ENCODE data around the gene SAMD9.
A peak's percentile ranks its signal among the peaks of the same experiment; 100 is the strongest.
"Not testable (repeated sequence)": the region's sequence is repeated elsewhere in the genome, so short reads cannot be mapped to it uniquely, and the experiment has no call there.

The SAMD9 gene

DNA sequence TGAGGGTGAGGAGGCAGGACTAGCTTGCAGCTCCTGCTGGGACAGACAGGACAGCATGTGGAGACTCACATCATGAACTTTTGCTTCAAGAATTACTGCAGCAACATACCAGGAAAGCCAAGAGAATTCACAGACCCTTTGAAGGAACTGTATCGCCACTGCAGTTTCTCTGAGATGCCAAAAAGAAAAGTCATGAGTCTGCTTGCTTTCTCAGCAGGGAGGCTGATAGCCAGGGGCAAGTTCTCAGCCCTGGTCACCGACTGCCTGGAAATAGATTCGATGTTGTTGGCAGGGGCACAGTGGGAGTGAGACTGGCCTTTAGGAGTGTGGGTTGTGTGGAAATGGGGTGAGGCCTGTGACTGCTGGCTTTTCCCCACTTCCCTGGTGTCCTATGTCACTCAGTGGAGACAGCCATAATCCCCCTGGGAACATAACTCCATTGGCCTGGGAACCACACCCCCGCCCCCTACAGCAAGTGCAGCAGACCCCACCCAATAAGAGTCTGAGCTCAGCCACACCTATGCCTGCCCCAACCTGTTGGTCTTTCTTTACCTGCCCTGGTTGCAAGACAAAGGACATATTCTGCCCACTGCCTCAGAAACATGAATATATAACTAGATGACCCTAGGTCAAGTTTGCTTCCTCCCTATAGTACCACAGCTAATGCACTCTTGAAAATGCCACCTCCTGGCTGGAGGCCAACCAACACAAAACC, 1.6 kb upstream of the SAMD9 start:
- DNase-seq = no peak

- DNase-seq = no peak
Measured at GRCh38 chr7:93117327-93117726, 452 bp downstream of the SAMD9 start.

- DNase-seq = no peak
Measured at GRCh38 chr7:93115796-93116195, 2.0 kb downstream of the SAMD9 start.

DNA sequence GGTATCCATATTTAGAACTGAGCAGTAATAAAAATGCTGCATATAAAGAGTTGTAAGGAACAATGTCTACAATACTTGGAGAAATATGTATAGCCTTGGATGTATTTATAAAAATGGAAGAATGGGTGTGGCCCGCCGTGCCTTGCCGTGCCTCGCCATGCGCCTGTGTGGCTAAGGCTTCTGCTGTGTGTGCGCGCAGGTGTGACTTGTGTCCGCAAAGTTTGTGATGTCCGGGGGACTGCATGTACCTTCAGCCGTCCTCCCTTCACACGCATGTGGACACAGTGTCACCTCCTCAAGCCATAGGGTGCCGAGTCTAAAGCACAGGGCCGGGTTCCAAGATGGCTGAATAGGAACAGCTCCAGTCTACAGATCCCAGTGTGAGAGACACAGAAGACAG, 9.8 kb downstream of the SAMD9 start:
- DNase-seq = no peak

DNA sequence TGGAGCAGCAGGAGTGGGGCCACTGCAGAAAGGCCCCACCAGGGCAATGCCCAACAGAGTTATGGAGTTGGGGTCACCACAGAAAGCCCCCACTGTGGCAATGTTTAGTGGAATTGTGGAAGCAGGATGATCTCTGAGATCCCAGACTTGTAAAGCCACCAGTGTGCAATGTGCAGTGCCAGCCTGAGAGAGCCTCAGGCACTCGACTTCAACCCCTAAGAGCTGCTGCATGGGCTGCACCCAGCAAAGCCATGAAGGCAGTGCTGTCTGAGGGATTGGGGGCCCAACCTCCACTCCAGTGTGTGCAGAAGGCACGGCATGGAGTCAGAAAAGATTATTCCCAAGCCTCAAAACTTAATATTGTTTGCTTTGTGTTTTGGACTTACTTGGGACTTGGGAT, 20.4 kb downstream of the SAMD9 start:
- no peak for DNase-seq

DNA sequence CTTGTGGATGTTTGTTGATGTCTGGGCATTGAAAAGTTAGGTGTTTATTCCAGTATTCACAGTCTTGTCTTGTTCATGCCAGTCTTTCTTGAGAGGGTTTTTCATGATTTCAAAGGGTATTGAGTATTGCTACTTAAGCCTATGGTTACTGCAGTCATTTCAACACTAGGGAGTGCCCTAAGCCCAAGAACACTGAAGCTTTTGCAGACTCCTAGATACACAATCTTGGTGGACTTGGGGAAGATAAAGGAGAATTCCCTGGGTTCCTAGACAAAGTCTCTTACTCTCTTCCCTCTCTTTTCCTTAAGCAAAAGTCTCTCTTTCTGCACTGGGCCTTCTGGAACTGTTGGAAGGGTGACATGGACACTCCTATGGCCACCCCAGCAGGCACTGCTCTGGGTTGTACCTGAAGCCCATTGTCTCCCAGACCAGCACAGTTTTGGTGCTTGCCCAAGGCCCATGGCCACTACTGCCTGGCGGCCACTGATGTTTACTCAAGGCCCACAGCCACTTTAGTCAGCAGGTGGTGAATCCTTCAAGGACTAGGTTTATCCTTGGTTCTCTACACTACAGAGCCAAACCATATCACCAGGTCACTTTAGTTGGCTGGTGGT, 24.9 kb downstream of the SAMD9 start:
- DNase-seq = no peak

- DNase-seq = not testable (repeated sequence)
Measured at GRCh38 chr7:93073357-93073756, 44.4 kb downstream of the SAMD9 start.

- no peak for DNase-seq
Measured at GRCh38 chr7:93062599-93062998, 55.2 kb downstream of the SAMD9 start.

- no peak for DNase-seq
Measured at GRCh38 chr7:93060865-93061264, 56.9 kb downstream of the SAMD9 start.

- DNase-seq = no peak
Measured at GRCh38 chr7:93060025-93060424, 57.8 kb downstream of the SAMD9 start.

GRCh38 chr7:93056621-93057020, 61.2 kb downstream of the SAMD9 start:
- DNase-seq = not testable (repeated sequence)

- peak; percentile 42 for DNase-seq
Measured at GRCh38 chr7:93055543-93056107, 62.2 kb downstream of the SAMD9 start.

- no peak for DNase-seq
Measured at GRCh38 chr7:93054975-93055374, 62.8 kb downstream of the SAMD9 start.

- no peak for DNase-seq
Measured at GRCh38 chr7:93053949-93054943, 63.5 kb downstream of the SAMD9 start.

GRCh38 chr7:93053209-93053948, 64.4 kb downstream of the SAMD9 start:
- no peak for DNase-seq

- no peak for DNase-seq
Measured at GRCh38 chr7:93051660-93052059, 66.1 kb downstream of the SAMD9 start.
